SH-SY5Y (cell line): ENCODE results near the gene EPHA2.

Source experiments
- GATA2 ChIP-seq: IDR thresholded peaks from 2 replicates; pipeline ENCODE4 v1.6.1; 2011; ENCODE audit warnings: mild to moderate bottlenecking, low read depth, low read length
- GATA3 ChIP-seq: IDR thresholded peaks from 2 replicates; pipeline ENCODE4 v1.6.1; 2011; ENCODE audit warnings: low read depth, mild to moderate bottlenecking, low read length, moderate library complexity

DNA sequence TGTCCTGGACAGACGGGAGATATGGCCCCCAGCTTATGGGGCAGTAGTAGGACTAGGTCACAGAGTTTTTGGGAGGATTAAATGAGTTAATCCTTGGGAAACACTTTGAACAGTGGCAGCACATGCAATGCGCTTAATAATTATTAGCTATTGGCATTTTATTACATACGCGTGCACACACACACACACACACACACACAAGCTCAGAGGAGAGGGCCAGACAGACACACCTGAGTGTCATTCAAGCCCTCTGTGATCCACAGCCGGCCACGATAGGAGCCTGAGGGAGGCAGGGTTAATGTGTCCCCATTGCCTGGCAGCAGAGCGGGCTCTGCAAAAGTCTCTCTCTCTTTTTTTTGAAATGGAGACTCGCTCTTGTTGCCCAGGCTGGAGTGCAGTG lies 37.9 kb downstream of the EPHA2 start:
- no peak for TF ChIP-seq GATA2
- no peak for TF ChIP-seq GATA3
